GM23338 (cell line): Measurements from ENCODE around the gene MAP3K6. TPM values are rescaled to one million over a fixed set of nuclear protein-coding genes. Genes with fewer than 3 reads are reported as not detected.

ENCODE experiments used
- ATAC-seq: fragments of 200-7000 bp; cut with Tn5 transposase; 3 replicates; pipeline ENCODE4 v1.9.1; 2020
- DNase-seq: peaks from one replicate; pipeline ENCODE4 v3.0.0-alpha.2; 2015; ENCODE audit warnings: low spot score
- H2AFZ ChIP-seq: fragments of 200-600 bp; sonication (generic); 2 replicates; pipeline ENCODE4 v1.8.0; 2016; ENCODE audit warnings: antibody characterized with exemption, mild to moderate bottlenecking, moderate library complexity
- H3F3A ChIP-seq: fragments of 200-600 bp; sonication (generic); replicated peaks from 2 replicates; pipeline ENCODE4 v1.8.0; 2017; ENCODE audit warnings: antibody characterized with exemption, mixed run types, low read depth
- H3K27ac ChIP-seq: fragments of 200-600 bp; sonication (generic); 2 replicates; pipeline ENCODE4 v1.6.1; 2016; ENCODE audit warnings: low read depth
- H3K27me3 ChIP-seq: fragments of 200-600 bp; sonication (generic); 2 replicates; pipeline ENCODE4 v1.8.0; 2016; ENCODE audit warnings: mild to moderate bottlenecking, mixed run types, moderate library complexity; ENCODE audit not compliant: insufficient read depth
- H3K36me3 ChIP-seq: fragments of 200-600 bp; sonication (generic); 2 replicates; pipeline ENCODE4 v1.8.0; 2016; ENCODE audit warnings: mild to moderate bottlenecking; ENCODE audit not compliant: insufficient read depth
- H3K4me1 ChIP-seq: fragments of 200-600 bp; sonication (generic); 2 replicates; pipeline ENCODE4 v1.8.0; 2016; ENCODE audit warnings: mild to moderate bottlenecking, moderate library complexity; ENCODE audit not compliant: insufficient read depth
- H3K4me2 ChIP-seq: fragments of 200-600 bp; sonication (generic); 2 replicates; pipeline ENCODE4 v1.7.1; 2017; ENCODE audit warnings: mixed run types
- H3K4me3 ChIP-seq: fragments of 200-600 bp; sonication (generic); 2 replicates; pipeline ENCODE4 v1.6.1; 2016; ENCODE audit warnings: mixed run types
- H3K79me2 ChIP-seq: fragments of 200-600 bp; sonication (generic); replicated peaks from 2 replicates; pipeline ENCODE4 v1.8.0; 2017; ENCODE audit warnings: mild to moderate bottlenecking; ENCODE audit not compliant: insufficient read depth
- H3K9me2 ChIP-seq: fragments of 200-600 bp; sonication (generic); 2 replicates; pipeline ENCODE4 v1.8.0; 2017; ENCODE audit not compliant: insufficient read depth
- H4K20me1 ChIP-seq: fragments of 200-600 bp; sonication (generic); replicated peaks from 2 replicates; pipeline ENCODE4 v1.8.0; 2017; ENCODE audit warnings: mild to moderate bottlenecking; ENCODE audit not compliant: insufficient read depth
- H3K27ac Mint-ChIP-seq: 2 replicates; pipeline ENCODE4 v1.8.0; 2020; ENCODE audit warnings: inconsistent platforms, mild to moderate bottlenecking, moderate library complexity, mixed read lengths
- H3K27me3 Mint-ChIP-seq: 3 replicates; pipeline ENCODE4 v1.8.0; 2022; ENCODE audit warnings: low read depth, mild to moderate bottlenecking, moderate library complexity, mixed read lengths, inconsistent platforms; ENCODE audit not compliant: insufficient read depth, poor library complexity
- H3K36me3 Mint-ChIP-seq: 3 replicates; pipeline ENCODE4 v1.8.0; 2021; ENCODE audit warnings: low read depth, mild to moderate bottlenecking, inconsistent platforms, moderate library complexity, mixed read lengths
- H3K4me1 Mint-ChIP-seq: 3 replicates; pipeline ENCODE4 v1.8.0; 2020; ENCODE audit warnings: mild to moderate bottlenecking, inconsistent platforms, mixed read lengths
- H3K4me3 Mint-ChIP-seq: 3 replicates; pipeline ENCODE4 v1.8.0; 2021; ENCODE audit warnings: moderate library complexity, mild to moderate bottlenecking, inconsistent platforms, mixed read lengths
- H3K9me3 Mint-ChIP-seq: 3 replicates; pipeline ENCODE4 v1.8.0; 2020; ENCODE audit warnings: moderate library complexity, mild to moderate bottlenecking, inconsistent platforms, mixed read lengths
- EZH2 ChIP-seq: fragments of 200-600 bp; sonication (generic); IDR thresholded peaks from one replicate; pipeline ENCODE4 v1.8.0; 2017; ENCODE audit warnings: antibody characterized with exemption, mild to moderate bottlenecking, low read depth; ENCODE audit not compliant: unreplicated experiment
- JUNB ChIP-seq: IDR thresholded peaks from one replicate; pipeline ENCODE4 v1.6.1; 2016; ENCODE audit warnings: antibody characterized with exemption; ENCODE audit not compliant: unreplicated experiment
- NANOG ChIP-seq: IDR thresholded peaks from 2 replicates; pipeline ENCODE4 v1.6.1; 2016; ENCODE audit warnings: antibody characterized with exemption, borderline replicate concordance
- POLR2AphosphoS5 ChIP-seq: IDR thresholded peaks from 2 replicates; pipeline ENCODE4 v1.6.1; 2016; ENCODE audit warnings: antibody characterized with exemption, low read depth
- STAT1 ChIP-seq: IDR thresholded peaks from one replicate; pipeline ENCODE4 v1.6.1; 2016; ENCODE audit warnings: antibody characterized with exemption; ENCODE audit not compliant: unreplicated experiment
- ZNF331 ChIP-seq: fragments of 250-450 bp; sonication (Bioruptor Pico); IDR thresholded peaks from 2 replicates; pipeline ENCODE4 v1.5.0; 2020; ENCODE audit warnings: low read depth, mild to moderate bottlenecking, moderate library complexity
- polyA plus RNA-seq: library from polyadenylated mRNA; unstranded; fragments of >200 nt; fragmentation: Nextera tagmentation; extraction: Ambion mirVana; gene quantifications from 2 replicates; pipeline ENCODE4 v1.2.1, GENCODE V29; 2016
- total RNA-seq: library from RNA; depleted of rRNA; stranded (reverse); fragments of >200 nt; shearing (Covaris generic); gene quantifications from 2 replicates; pipeline ENCODE4 v1.2.3, GENCODE V29; 2014
- TF ChIP-seq, protein P1 (sequence below), 2 experiments: fragments of 200-600 bp in 1 of 2; sonication (generic) in 1 of 2; conservative IDR thresholded peaks; 2 replicates each; pipeline versions ENCODE4 v1.5.1 to v1.6.1; 2016 to 2017; ENCODE audit warnings: antibody characterized with exemption in 2 of 2, low read depth in 2 of 2, mild to moderate bottlenecking in 2 of 2, moderate library complexity in 1 of 2
- TF ChIP-seq, protein P2 (sequence below): fragments of 250-450 bp; sonication (Bioruptor Pico); IDR thresholded peaks from 2 replicates; pipeline ENCODE4 v1.5.0; 2020; ENCODE audit warnings: mild to moderate bottlenecking, moderate library complexity
- TF ChIP-seq, protein P3 (sequence below): IDR thresholded peaks from 2 replicates; pipeline ENCODE4 v1.6.1; 2016; ENCODE audit warnings: antibody characterized with exemption

MAP3K6 gene
- total and polyA plus RNA-seq, 2 experiments from 2014 or later: 8.2 to 10.6 TPM

DNA sequence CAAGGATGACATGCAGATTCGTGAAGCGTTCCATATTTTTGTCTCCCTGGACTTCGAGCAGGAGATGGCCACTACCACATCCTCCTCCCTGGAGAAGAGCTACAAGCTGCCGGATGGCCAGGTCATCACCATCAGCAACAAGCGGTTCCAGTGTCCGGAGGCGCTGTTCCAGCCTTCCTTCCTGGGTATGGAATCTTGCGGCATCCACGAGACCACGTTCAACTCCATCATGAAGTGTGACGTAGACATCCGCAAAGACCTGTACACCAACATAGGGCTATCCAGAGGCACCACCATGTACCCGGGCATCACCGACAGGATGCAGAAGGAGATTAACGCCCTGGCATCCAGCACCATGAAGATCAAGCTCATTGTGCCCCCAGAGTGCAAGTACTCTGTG is 41.5 kb downstream of the MAP3K6 start:
- Histone ChIP-seq H3K9me2 (no peaks in the 10 kb centered on the region), H3F3A (peaks cover 9% of the 10 kb centered on the region; the same call in 1 of the 2 replicates), H3K4me3 (no peak overlapping the region), H3K27me3 (no peaks in the 10 kb centered on the region), H3K27ac (no peak overlapping the region), H4K20me1 (peaks cover 21% of the 10 kb centered on the region), H3K4me1 (peaks cover 11% of the 10 kb centered on the region; the same call in 1 of the 2 replicates), H3K4me2 (no peak overlapping the region), H2AFZ (no peak overlapping the region), H3K36me3 (no peaks in the 10 kb centered on the region), H3K79me2 (peaks cover 67% of the 10 kb centered on the region)
- no peak overlapping the region for H3K4me3 Mint-ChIP-seq
- H3K36me3 Mint-ChIP-seq: peaks cover 28% of the 10 kb centered on the region
- ATAC-seq: no peak
- no peaks in the 10 kb centered on the region for H3K9me3 Mint-ChIP-seq
- H3K4me1 Mint-ChIP-seq: peaks cover 3% of the 10 kb centered on the region; the same call in 1 of the 3 replicates
- H3K27me3 Mint-ChIP-seq: peaks cover 4% of the 10 kb centered on the region
- TF ChIP-seq POLR2AphosphoS5 (no peak), JUNB (no peak), STAT1 (no peak), ZNF331 (no peak), EZH2 (no peak)
- TF ChIP-seq, protein P1, sequence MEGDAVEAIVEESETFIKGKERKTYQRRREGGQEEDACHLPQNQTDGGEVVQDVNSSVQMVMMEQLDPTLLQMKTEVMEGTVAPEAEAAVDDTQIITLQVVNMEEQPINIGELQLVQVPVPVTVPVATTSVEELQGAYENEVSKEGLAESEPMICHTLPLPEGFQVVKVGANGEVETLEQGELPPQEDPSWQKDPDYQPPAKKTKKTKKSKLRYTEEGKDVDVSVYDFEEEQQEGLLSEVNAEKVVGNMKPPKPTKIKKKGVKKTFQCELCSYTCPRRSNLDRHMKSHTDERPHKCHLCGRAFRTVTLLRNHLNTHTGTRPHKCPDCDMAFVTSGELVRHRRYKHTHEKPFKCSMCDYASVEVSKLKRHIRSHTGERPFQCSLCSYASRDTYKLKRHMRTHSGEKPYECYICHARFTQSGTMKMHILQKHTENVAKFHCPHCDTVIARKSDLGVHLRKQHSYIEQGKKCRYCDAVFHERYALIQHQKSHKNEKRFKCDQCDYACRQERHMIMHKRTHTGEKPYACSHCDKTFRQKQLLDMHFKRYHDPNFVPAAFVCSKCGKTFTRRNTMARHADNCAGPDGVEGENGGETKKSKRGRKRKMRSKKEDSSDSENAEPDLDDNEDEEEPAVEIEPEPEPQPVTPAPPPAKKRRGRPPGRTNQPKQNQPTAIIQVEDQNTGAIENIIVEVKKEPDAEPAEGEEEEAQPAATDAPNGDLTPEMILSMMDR (conservative IDR thresholded peaks at IDR 0.05; ENCODE audit: low read depth in 2 of 2): no peak
- no peak for DNase-seq
- H3K27ac Mint-ChIP-seq: no peak overlapping the region

- peaks cover 13% of the 10 kb centered on the region; the same call in 1 of the 2 replicates for H3F3A ChIP-seq
- peak overlapping the region; percentile 97 for H2AFZ ChIP-seq
- peak overlapping the region; percentile 95 for H3K4me2 ChIP-seq
- peak overlapping the region; percentile 93 for H3K27ac ChIP-seq
- H3K36me3 Mint-ChIP-seq: peaks cover 26% of the 10 kb centered on the region
- TF ChIP-seq NANOG (no peak), POLR2AphosphoS5 (no peak), JUNB (no peak)
- TF ChIP-seq, protein P2, sequence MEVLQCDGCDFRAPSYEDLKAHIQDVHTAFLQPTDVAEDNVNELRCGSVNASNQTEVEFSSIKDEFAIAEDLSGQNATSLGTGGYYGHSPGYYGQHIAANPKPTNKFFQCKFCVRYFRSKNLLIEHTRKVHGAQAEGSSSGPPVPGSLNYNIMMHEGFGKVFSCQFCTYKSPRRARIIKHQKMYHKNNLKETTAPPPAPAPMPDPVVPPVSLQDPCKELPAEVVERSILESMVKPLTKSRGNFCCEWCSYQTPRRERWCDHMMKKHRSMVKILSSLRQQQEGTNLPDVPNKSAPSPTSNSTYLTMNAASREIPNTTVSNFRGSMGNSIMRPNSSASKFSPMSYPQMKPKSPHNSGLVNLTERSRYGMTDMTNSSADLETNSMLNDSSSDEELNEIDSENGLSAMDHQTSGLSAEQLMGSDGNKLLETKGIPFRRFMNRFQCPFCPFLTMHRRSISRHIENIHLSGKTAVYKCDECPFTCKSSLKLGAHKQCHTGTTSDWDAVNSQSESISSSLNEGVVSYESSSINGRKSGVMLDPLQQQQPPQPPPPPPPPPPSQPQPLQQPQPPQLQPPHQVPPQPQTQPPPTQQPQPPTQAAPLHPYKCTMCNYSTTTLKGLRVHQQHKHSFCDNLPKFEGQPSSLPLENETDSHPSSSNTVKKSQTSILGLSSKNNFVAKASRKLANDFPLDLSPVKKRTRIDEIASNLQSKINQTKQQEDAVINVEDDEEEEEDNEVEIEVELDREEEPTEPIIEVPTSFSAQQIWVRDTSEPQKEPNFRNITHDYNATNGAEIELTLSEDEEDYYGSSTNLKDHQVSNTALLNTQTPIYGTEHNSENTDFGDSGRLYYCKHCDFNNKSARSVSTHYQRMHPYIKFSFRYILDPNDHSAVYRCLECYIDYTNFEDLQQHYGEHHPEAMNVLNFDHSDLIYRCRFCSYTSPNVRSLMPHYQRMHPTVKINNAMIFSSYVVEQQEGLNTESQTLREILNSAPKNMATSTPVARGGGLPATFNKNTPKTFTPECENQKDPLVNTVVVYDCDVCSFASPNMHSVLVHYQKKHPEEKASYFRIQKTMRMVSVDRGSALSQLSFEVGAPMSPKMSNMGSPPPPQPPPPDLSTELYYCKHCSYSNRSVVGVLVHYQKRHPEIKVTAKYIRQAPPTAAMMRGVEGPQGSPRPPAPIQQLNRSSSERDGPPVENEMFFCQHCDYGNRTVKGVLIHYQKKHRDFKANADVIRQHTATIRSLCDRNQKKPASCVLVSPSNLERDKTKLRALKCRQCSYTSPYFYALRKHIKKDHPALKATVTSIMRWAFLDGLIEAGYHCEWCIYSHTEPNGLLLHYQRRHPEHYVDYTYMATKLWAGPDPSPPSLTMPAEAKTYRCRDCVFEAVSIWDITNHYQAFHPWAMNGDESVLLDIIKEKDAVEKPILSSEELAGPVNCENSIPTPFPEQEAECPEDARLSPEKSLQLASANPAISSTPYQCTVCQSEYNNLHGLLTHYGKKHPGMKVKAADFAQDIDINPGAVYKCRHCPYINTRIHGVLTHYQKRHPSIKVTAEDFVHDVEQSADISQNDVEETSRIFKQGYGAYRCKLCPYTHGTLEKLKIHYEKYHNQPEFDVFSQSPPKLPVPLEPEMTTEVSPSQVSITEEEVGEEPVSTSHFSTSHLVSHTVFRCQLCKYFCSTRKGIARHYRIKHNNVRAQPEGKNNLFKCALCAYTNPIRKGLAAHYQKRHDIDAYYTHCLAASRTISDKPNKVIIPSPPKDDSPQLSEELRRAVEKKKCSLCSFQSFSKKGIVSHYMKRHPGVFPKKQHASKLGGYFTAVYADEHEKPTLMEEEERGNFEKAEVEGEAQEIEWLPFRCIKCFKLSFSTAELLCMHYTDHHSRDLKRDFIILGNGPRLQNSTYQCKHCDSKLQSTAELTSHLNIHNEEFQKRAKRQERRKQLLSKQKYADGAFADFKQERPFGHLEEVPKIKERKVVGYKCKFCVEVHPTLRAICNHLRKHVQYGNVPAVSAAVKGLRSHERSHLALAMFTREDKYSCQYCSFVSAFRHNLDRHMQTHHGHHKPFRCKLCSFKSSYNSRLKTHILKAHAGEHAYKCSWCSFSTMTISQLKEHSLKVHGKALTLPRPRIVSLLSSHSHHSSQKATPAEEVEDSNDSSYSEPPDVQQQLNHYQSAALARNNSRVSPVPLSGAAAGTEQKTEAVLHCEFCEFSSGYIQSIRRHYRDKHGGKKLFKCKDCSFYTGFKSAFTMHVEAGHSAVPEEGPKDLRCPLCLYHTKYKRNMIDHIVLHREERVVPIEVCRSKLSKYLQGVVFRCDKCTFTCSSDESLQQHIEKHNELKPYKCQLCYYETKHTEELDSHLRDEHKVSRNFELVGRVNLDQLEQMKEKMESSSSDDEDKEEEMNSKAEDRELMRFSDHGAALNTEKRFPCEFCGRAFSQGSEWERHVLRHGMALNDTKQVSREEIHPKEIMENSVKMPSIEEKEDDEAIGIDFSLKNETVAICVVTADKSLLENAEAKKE (CRISPR knock-in tag): no peak
- TF ChIP-seq, protein P3, sequence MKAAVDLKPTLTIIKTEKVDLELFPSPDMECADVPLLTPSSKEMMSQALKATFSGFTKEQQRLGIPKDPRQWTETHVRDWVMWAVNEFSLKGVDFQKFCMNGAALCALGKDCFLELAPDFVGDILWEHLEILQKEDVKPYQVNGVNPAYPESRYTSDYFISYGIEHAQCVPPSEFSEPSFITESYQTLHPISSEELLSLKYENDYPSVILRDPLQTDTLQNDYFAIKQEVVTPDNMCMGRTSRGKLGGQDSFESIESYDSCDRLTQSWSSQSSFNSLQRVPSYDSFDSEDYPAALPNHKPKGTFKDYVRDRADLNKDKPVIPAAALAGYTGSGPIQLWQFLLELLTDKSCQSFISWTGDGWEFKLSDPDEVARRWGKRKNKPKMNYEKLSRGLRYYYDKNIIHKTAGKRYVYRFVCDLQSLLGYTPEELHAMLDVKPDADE: no peak
- peak overlapping the region; percentile 99 for H3K27ac Mint-ChIP-seq
- peaks cover 13% of the 10 kb centered on the region for H4K20me1 ChIP-seq
- H3K4me3 Mint-ChIP-seq: peak overlapping the region; percentile 99
- ATAC-seq (no peak), DNase-seq (no peak)
- H3K79me2 ChIP-seq: peaks cover 53% of the 10 kb centered on the region
- peaks cover 7% of the 10 kb centered on the region; the same call in 2 of the 3 replicates for H3K4me1 Mint-ChIP-seq
- no peaks in the 10 kb centered on the region for H3K27me3 ChIP-seq
- H3K36me3 ChIP-seq: no peaks in the 10 kb centered on the region
- no peaks in the 10 kb centered on the region for H3K9me2 ChIP-seq
- H3K4me3 ChIP-seq: peak overlapping the region; percentile 99
- peaks cover 7% of the 10 kb centered on the region for H3K27me3 Mint-ChIP-seq
- H3K4me1 ChIP-seq: peaks cover 11% of the 10 kb centered on the region; the same call in 1 of the 2 replicates
- no peaks in the 10 kb centered on the region for H3K9me3 Mint-ChIP-seq
Observed at GRCh38 chr1:27322569-27323240, 44.1 kb downstream of the MAP3K6 start.
